RWPE2 (cell line): ENCODE results near the gene ZDHHC11B.

Experiments
- ATAC-seq: fragments of 200-7000 bp; cut with Tn5 transposase; 3 replicates; pipeline ENCODE4 v1.9.1; 2021; ENCODE audit warnings: low read depth
- DNase-seq: peaks from one replicate; pipeline ENCODE4 v3.0.0-alpha.2; 2020; ENCODE audit warnings: low spot score
- H3K27ac ChIP-seq: fragments of 450-650 bp; 2 replicates; pipeline ENCODE4 v1.5.1; 2017; ENCODE audit warnings: mild to moderate bottlenecking; ENCODE audit not compliant: poor library complexity, severe bottlenecking
- H3K27me3 ChIP-seq: fragments of 250-450 bp; sonication (Bioruptor Pico); 2 replicates; pipeline ENCODE4 v1.5.1; 2021; ENCODE audit warnings: mild to moderate bottlenecking, moderate library complexity; ENCODE audit not compliant: insufficient read depth, poor library complexity, severe bottlenecking
- H3K36me3 ChIP-seq: fragments of 250-450 bp; sonication (Bioruptor Pico); 2 replicates; pipeline ENCODE4 v1.5.1; 2020; ENCODE audit warnings: low read depth, mild to moderate bottlenecking, moderate library complexity
- H3K4me1 ChIP-seq: fragments of 250-450 bp; sonication (Bioruptor Pico); 2 replicates; pipeline ENCODE4 v1.5.1; 2021; ENCODE audit warnings: mild to moderate bottlenecking, moderate library complexity; ENCODE audit not compliant: insufficient read depth, poor library complexity, severe bottlenecking
- H3K4me3 ChIP-seq: fragments of 250-450 bp; sonication (Bioruptor Pico); 2 replicates; pipeline ENCODE4 v1.5.1; 2021; ENCODE audit warnings: mild to moderate bottlenecking, moderate library complexity; ENCODE audit not compliant: severe bottlenecking
- H3K9me3 ChIP-seq: fragments of 250-450 bp; sonication (Bioruptor Pico); 2 replicates; pipeline ENCODE4 v1.5.1; 2021; ENCODE audit warnings: mild to moderate bottlenecking, moderate library complexity; ENCODE audit not compliant: severe bottlenecking
- TF ChIP-seq, protein P1 (sequence below): fragments of 450-650 bp; IDR thresholded peaks from one replicate; pipeline ENCODE4 v1.5.1; 2017; ENCODE audit warnings: mild to moderate bottlenecking, moderate library complexity; ENCODE audit not compliant: poor library complexity, severe bottlenecking

ZDHHC11B gene

DNA sequence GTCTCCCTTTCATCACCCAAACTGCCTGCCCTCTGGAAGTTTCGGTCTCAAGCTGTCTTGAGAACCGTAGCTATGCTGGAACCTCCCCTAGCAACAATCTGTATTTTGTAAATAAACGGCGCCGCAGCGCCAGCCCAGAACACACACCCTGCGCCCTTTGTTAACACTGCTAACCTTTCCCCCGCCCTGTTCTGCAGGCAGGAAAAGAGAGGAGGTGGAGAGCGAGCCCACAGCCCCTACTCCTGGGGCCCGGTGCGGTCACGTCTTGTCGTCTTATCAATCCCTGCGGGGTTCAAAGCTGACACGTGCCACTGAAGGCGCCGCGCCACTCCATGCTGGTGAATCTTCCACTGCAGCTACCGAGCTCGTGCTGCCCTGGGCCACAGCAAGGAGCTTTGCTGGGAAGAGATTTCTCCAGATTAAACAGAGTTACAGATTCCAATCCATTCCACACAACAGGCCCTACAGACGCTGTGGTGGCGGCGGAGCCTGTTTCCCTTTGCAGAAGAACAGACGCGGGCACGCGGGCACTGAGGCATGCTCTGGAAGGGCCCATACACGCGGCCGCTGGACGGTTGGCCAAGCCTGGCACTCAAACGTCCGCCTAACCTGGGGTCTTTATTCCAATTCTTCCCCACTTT is 25.3 kb downstream of the ZDHHC11B start:
- Histone ChIP-seq H3K4me1 (no peaks in the 10 kb centered on the region), H3K9me3 (no peaks in the 10 kb centered on the region), H3K36me3 (no peaks in the 10 kb centered on the region), H3K4me3 (no peak overlapping the region), H3K27me3 (no peaks in the 10 kb centered on the region), H3K27ac (no peak overlapping the region)
- ATAC-seq (no peak), DNase-seq (peak; percentile 68)
- TF ChIP-seq, protein P1, sequence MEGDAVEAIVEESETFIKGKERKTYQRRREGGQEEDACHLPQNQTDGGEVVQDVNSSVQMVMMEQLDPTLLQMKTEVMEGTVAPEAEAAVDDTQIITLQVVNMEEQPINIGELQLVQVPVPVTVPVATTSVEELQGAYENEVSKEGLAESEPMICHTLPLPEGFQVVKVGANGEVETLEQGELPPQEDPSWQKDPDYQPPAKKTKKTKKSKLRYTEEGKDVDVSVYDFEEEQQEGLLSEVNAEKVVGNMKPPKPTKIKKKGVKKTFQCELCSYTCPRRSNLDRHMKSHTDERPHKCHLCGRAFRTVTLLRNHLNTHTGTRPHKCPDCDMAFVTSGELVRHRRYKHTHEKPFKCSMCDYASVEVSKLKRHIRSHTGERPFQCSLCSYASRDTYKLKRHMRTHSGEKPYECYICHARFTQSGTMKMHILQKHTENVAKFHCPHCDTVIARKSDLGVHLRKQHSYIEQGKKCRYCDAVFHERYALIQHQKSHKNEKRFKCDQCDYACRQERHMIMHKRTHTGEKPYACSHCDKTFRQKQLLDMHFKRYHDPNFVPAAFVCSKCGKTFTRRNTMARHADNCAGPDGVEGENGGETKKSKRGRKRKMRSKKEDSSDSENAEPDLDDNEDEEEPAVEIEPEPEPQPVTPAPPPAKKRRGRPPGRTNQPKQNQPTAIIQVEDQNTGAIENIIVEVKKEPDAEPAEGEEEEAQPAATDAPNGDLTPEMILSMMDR: no peak

DNA sequence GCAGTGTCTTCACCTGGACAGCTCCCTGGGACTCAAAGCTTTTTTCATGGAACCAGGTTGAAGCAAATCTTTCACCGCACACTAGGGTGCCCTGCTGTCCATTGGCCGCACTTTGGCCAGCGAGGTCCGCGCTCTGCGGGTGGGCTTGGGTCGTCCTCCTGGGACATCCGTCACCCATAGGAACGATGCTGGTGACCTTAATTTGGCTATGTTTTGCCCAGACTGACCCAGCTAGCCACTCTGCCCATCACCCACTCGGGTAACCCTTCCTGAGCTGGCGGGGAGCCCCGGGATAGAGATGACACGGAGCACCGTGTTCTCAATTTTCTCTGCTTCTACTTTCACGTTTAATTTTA is 25.9 kb downstream of the ZDHHC11B start:
- no peak for ATAC-seq
- no peaks in the 10 kb centered on the region for H3K27me3 ChIP-seq
- TF ChIP-seq, protein P1: no peak

DNA sequence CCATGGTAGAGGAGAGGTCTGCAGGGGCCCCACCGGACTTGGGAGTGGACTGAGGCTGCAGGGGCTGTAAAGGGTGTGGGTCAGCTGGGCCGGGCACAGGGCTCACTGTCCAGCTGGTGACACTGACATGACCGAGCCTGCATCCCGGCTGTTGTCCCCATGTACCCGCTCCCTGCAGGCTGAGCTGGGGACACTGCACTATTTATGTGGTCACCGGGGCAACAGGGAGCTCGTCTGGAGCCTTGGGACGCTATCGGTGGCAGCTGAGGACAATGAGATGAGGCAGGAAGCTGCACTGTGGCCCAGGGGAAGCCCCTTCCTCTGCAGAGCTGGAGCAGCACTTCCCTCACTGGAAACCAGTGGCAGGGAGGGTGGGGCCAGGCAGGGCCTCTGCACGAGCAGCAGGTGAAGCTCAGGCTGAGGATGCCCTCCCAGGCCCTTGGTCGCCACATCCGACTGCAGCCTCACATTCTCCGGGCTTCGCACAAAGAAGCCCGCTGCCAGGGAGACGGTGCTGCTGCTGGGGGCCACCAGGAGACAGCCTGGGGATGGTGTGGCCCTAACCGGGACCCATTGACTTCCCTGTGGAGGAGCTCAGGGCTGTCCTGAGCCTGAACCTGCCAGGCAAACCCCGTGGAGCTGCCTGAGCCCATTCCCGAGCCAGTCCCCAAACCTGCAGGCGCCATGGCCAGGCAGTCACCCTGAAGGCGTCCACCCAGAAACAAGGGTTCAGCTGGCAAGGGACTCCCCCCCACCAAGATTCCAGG is 26.4 kb downstream of the ZDHHC11B start:
- DNase-seq (peak; percentile 59), ATAC-seq (no peak)
- no peak overlapping the region for H3K27ac ChIP-seq
- no peak overlapping the region for H3K4me3 ChIP-seq
- no peaks in the 10 kb centered on the region for H3K27me3 ChIP-seq
- H3K36me3 ChIP-seq: no peaks in the 10 kb centered on the region
- no peaks in the 10 kb centered on the region for H3K9me3 ChIP-seq
- TF ChIP-seq, protein P1: no peak
- H3K4me1 ChIP-seq: no peaks in the 10 kb centered on the region

More for the DNA sequence above, 25.9 kb downstream of the ZDHHC11B start:
- no peak overlapping the region for H3K27ac ChIP-seq
- H3K4me3 ChIP-seq: no peak overlapping the region
- no peaks in the 10 kb centered on the region for H3K9me3 ChIP-seq
- peak; percentile 61 for DNase-seq
- H3K36me3 ChIP-seq: no peaks in the 10 kb centered on the region
- H3K4me1 ChIP-seq: no peaks in the 10 kb centered on the region

DNA sequence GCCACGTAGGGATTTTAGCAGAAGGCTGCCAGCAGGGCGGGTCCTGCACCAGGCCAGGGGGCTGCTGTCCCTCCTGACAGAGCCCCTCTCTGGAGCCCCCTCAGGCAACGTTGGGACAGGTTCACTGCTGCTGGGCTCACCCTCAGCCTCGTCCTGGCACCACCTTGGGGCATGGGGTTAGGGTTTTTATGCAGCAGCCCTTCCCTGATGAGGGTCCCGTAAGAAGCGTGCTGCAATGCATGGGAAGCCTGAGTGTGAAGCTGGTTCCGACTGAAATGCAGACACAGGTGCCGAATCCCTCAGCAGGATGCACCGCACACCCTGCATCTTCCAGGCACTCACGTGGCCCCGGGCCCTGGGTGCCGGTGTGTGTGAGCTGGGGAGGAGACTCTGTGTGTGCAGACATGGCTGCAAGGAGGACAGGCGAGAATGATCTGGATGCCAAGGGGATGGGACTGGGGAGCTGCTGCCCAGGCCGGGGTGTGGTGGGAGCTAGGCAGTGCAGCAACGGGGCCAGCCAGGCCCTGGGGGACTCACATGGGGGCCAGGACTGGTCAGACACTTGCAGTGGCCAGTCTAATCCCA is 27.1 kb downstream of the ZDHHC11B start:
- Histone ChIP-seq H3K9me3 (no peaks in the 10 kb centered on the region), H3K36me3 (no peaks in the 10 kb centered on the region), H3K4me1 (no peaks in the 10 kb centered on the region), H3K27me3 (no peaks in the 10 kb centered on the region), H3K4me3 (no peak overlapping the region), H3K27ac (no peak overlapping the region)
- TF ChIP-seq, protein P1: no peak
- DNase-seq: no peak
- no peak for ATAC-seq
